ENCODE data around the gene CRISPLD2.

The CRISPLD2 gene

DNA sequence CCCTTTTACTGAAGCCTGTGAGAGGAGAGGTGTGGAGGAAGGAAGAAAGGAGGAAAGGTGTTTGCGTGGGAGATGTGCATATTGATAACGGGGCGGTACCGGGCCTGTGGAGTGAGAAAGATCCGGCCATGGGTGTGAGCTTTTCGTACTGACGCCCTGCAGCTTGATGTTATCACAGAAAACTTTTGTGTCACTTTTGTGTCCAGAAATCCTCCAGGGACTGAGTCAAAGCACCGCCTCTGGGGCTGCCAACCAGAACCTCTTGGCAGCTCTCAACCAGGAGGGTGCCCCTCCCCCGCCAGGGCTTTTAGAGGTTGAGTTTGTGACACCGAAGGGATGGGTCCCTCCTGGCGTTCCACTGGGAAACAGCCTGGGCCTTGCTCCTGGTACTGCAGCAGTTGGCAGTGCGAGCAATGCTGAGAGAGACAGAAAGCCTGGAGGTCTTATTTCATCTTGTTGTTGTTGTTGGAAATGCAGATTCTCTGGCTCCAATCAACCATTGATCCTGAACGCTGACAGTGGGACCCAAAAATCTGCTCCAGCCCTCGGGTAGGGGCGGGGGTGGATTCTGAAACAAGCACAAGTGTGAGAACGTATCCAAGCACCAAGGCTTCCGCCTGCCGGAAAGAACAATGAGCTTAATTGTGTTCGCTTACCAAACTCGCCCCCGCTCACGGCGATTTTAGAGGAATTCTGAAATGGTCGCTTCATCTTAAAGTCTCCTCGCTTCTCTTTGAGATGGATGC lies 65.0 kb downstream of the CRISPLD2 start:
- DNase-seq (ENCODE audit: low spot score): no peak
- ChIA-PET CTCF (no interaction called here), POLR2A (ENCODE audit: low non-redundant PET) (no interaction called here)
- TF ChIP-seq, protein P1, sequence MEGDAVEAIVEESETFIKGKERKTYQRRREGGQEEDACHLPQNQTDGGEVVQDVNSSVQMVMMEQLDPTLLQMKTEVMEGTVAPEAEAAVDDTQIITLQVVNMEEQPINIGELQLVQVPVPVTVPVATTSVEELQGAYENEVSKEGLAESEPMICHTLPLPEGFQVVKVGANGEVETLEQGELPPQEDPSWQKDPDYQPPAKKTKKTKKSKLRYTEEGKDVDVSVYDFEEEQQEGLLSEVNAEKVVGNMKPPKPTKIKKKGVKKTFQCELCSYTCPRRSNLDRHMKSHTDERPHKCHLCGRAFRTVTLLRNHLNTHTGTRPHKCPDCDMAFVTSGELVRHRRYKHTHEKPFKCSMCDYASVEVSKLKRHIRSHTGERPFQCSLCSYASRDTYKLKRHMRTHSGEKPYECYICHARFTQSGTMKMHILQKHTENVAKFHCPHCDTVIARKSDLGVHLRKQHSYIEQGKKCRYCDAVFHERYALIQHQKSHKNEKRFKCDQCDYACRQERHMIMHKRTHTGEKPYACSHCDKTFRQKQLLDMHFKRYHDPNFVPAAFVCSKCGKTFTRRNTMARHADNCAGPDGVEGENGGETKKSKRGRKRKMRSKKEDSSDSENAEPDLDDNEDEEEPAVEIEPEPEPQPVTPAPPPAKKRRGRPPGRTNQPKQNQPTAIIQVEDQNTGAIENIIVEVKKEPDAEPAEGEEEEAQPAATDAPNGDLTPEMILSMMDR (conservative IDR thresholded peaks at IDR 0.05; ENCODE audit: low read depth): no peak
- no peak overlapping the region for H3K27ac ChIP-seq

DNA sequence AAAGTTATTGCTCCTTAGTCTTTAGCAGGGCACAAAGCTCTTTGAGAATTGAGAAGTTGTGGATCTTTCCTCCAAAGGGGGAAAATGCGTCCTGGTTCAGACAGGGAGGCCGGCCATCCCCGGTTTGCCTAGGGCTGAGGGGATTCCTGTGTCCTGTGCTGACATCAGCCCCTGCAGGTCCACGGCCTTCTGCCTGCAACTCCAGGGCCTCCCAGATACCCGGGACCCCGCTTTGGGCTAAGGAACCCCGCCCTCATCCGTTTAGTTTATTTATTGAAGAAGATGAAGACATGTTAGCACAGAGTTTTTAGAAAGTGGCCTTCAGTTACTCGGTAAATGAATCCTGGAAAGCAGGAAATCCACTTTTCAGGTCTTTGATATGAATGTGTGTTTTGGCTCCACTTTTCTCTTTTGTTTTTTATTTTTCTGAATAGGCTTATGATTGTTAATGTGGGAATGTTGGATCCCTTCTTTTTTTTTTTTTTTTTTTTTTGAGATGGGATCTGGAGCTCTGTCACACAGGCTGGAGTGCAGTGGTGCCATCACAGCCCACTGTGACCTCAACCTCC lies 65.6 kb downstream of the CRISPLD2 start:
- CTCF ChIA-PET: interaction anchor here (0.6 kb wide), 1 partner anchor 36 kb away, joined by 4 read pairs; no protein-coding TSS in a partner anchor

DNA sequence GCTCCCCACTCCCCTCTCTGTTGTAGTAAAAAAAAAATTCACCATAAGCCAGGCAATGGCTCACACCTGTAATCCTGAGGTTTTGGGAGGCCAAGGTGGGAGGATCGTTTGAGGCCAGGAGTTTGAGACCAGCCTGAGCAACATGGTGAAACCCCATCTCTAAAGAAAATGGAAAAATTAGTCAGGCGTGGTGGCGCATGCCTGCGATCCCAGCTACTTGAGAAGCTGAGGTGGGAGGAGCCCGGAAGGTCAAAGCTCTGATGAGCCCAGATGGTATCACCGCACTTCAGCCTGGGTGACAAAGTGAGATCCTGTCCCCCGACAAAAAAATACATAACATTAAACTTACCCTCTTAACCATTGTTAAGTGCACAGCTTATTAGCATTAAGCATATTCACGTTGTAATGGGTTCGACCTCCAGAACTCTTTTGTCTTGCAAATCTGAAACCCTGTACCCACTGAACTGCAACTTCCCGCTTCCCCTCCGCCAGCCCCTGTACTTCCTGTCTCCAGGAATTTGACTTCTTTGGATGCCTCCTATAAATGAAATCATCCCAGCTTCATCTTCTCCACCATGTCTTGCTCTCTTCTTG lies 66.8 kb downstream of the CRISPLD2 start:
- H3K27ac ChIP-seq: no peak overlapping the region
- no peak for DNase-seq (ENCODE audit: low spot score)
- TF ChIP-seq, protein P1 (conservative IDR thresholded peaks at IDR 0.05; ENCODE audit: low read depth): no peak
- ChIA-PET POLR2A (ENCODE audit: low non-redundant PET) (interaction anchor here (0.7 kb wide), 1 partner anchor 99 kb away, joined by 3 read pairs; no protein-coding TSS in a partner anchor), CTCF (interaction anchor here (0.5 to 0.6 kb wide), 2 partner anchors 19 to 838 kb away, joined by 3 read pairs; no protein-coding TSS in a partner anchor)

More for the DNA sequence above, 65.6 kb downstream of the CRISPLD2 start:
- TF ChIP-seq, protein P1 (conservative IDR thresholded peaks at IDR 0.05; ENCODE audit: low read depth): no peak
- POLR2A ChIA-PET (ENCODE audit: low non-redundant PET): no interaction called here
- DNase-seq (ENCODE audit: low spot score): no peak
- H3K27ac ChIP-seq: no peak overlapping the region

DNA sequence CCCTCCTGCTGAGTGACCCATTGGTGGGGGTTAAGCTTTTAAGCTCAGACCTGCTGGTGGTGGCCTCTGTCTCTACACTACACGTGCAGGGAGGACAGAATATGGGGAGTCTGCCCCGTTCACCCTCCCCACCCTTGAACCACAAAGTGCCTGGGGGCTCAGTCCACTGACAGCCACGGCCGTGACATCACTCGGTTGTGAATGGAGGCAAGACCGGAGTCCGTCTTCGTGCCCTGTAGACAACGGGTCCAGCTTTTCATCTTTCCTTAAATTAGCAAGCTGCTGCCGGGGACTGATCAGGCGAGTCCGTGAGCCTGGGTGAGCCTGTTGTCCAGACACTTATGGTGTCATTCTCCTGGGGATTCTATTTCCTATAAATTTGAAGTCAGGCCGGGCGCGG lies 67.4 kb downstream of the CRISPLD2 start:
- no peak overlapping the region for H3K27ac ChIP-seq
- ChIA-PET CTCF (interaction anchor here (0.5 to 0.6 kb wide), 2 partner anchors 19 to 839 kb away, joined by 3 read pairs; no protein-coding TSS in a partner anchor), POLR2A (ENCODE audit: low non-redundant PET) (interaction anchor here (0.7 kb wide), 1 partner anchor 100 kb away, joined by 3 read pairs; no protein-coding TSS in a partner anchor)
- DNase-seq (ENCODE audit: low spot score): no peak
- TF ChIP-seq, protein P1 (conservative IDR thresholded peaks at IDR 0.05; ENCODE audit: low read depth): no peak

DNA sequence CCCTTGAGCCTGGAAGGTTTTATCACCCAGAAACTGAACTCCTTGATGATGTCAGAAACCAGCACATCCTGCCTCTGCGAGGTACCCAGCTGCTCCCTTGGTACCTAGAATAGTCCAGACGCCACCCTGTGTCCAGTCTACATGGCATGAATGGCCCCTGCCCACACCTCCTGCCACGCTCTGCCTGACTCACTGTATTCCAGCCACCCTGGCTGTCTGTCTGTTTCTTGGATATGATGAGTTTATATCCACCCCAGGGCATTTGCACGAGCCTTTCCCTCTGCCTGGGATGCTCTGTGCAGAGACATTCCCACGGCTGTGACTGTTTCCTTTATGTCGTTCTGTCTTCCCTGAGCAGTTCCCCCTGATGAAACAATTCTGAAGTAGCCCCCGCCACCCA lies 68.7 kb downstream of the CRISPLD2 start:
- DNase-seq (ENCODE audit: low spot score): peak; percentile 25

DNA sequence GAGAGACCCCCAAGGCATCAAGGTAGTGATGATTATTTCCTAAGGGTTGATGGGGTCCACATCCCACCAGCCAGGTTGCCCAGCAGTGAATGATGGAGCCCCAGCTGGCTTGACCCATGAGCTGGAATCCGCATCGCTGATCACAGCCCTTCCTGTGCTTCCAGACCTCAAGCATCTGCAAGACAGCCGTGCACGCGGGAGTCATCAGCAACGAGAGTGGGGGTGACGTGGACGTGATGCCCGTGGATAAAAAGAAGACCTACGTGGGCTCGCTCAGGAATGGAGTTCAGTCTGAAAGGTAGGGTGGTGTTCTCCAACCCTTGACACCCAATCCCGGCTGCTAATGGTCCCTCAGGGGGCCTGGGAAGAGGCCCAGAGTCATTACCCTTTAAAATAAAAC lies 69.3 kb downstream of the CRISPLD2 start:
- H3K27ac ChIP-seq: no peak overlapping the region
- POLR2A ChIA-PET (ENCODE audit: low non-redundant PET): no interaction called here
- DNase-seq (ENCODE audit: low spot score): no peak
- TF ChIP-seq, protein P1 (conservative IDR thresholded peaks at IDR 0.05; ENCODE audit: low read depth): no peak
- CTCF ChIA-PET: no interaction called here

More for the DNA sequence above, 68.7 kb downstream of the CRISPLD2 start:
- TF ChIP-seq, protein P1 (conservative IDR thresholded peaks at IDR 0.05; ENCODE audit: low read depth): no peak
- POLR2A ChIA-PET (ENCODE audit: low non-redundant PET): no interaction called here
- H3K27ac ChIP-seq: no peak overlapping the region
- CTCF ChIA-PET: interaction anchor here (0.5 kb wide), 1 partner anchor 53 kb away, joined by 3 read pairs; no protein-coding TSS in a partner anchor
